Fibroblast of lung (primary cell): ENCODE results near the gene TASP1. TPM values are rescaled to one million over a fixed set of nuclear protein-coding genes. Genes with fewer than 3 reads are reported as not detected.

Source experiments
- polyA plus RNA-seq, 2 donors: library from polyadenylated mRNA; depleted of rRNA in 1 of 2; stranded (reverse) in 1 of 2; unstranded in 1 of 2; fragments of >200 nt; gene quantifications; 2 replicates each; pipeline ENCODE4 v1.2.1, GENCODE V29; 2011 to 2012; ENCODE audit warnings: missing spikeins in 1 of 2
- total RNA-seq: library from RNA; depleted of rRNA; stranded (reverse); fragments of >200 nt; gene quantifications from 2 replicates; pipeline ENCODE4 v1.2.1, GENCODE V29; 2014

Gene TASP1
- total and polyA plus RNA-seq, 2 donors (not counting 1 experiment from before 2014, with no cell fraction given), result 6.3 to 13.6 TPM

Other genes with a start within 250 kb of the TASP1 start
- 13.2 and 15.2 TPM in 2 replicates for gene ESF1, start 146.0 kb upstream of the TASP1 start, total RNA-seq
- gene ESF1, start 146.0 kb upstream of the TASP1 start, polyA plus RNA-seq, result 6.8 and 7.3 TPM in 2 replicates
- 12.1 and 12.7 TPM in 2 replicates for gene NDUFAF5, start 146.1 kb upstream of the TASP1 start, total RNA-seq
- gene NDUFAF5, start 146.1 kb upstream of the TASP1 start, polyA plus RNA-seq, result 17.3 and 18.3 TPM in 2 replicates